Lung (tissue), 12 donors: Measurements from ENCODE around the gene DCUN1D1. TPM values are rescaled to one million over a fixed set of nuclear protein-coding genes. Genes with fewer than 3 reads are reported as not detected.

ENCODE experiments used
- ATAC-seq: fragments of 200-7000 bp; cut with Tn5 transposase; one replicate; pipeline ENCODE4 v1.9.1; 2020; ENCODE audit warnings: moderate number of reproducible peaks; ENCODE audit not compliant: insufficient read depth, low FRiP score
- DNase-seq, 3 donors: peaks; one replicate each; pipeline ENCODE4 v3.0.0-alpha.2; 2013 to 2017
- H3K27ac ChIP-seq, 2 donors: one replicate each; pipeline ENCODE4 v1.5.1; 2013; ENCODE audit warnings: mild to moderate bottlenecking in 2 of 2, moderate library complexity in 2 of 2, control low read depth in 1 of 2, inconsistent platforms in 1 of 2, low read depth in 1 of 2, low read length in 1 of 2
- H3K27me3 ChIP-seq, 3 donors: one replicate each; pipeline ENCODE4 v1.5.1; 2013; ENCODE audit warnings: low read length in 2 of 3; ENCODE audit not compliant: control insufficient read depth in 3 of 3, insufficient read depth in 3 of 3
- H3K36me3 ChIP-seq, 4 donors: one replicate each; pipeline ENCODE4 v1.5.1; 2013; ENCODE audit warnings: low read length in 4 of 4, mild to moderate bottlenecking in 1 of 4, moderate library complexity in 1 of 4; ENCODE audit not compliant: control insufficient read depth in 4 of 4, insufficient read depth in 4 of 4
- H3K4me1 ChIP-seq, 5 donors: one replicate each; pipeline ENCODE4 v1.5.1; 2013; ENCODE audit warnings: low read length in 5 of 5, mild to moderate bottlenecking in 2 of 5, moderate library complexity in 1 of 5; ENCODE audit not compliant: control insufficient read depth in 5 of 5, insufficient read depth in 5 of 5
- H3K4me3 ChIP-seq: one replicate; pipeline ENCODE4 v1.5.1; 2013; ENCODE audit warnings: mild to moderate bottlenecking, control low read depth, moderate library complexity
- H3K9ac ChIP-seq, 2 donors: one replicate each; pipeline ENCODE4 v1.5.1; 2013; ENCODE audit warnings: low read length in 2 of 2, control low read depth in 1 of 2; ENCODE audit not compliant: insufficient read depth in 1 of 2
- H3K9me3 ChIP-seq, 4 donors: one replicate each; pipeline ENCODE4 v1.5.1; 2013; ENCODE audit warnings: low read length in 3 of 4, mild to moderate bottlenecking in 1 of 4, moderate library complexity in 1 of 4; ENCODE audit not compliant: control insufficient read depth in 4 of 4, insufficient read depth in 3 of 4
- WGBS, 2 donors: extraction: QIAGEN DNeasy Blood & Tissue Kit; methylation state at CpG; one replicate each; pipeline ENCODE4 v1.1.7; 2013; 5-methylcytosine and 5-hydroxymethylcytosine counted together
- polyA plus RNA-seq, 2 donors: library from polyadenylated mRNA; stranded (reverse); fragments of 200-250 nt; gene quantifications; one replicate each; pipeline ENCODE4 v1.2.1, GENCODE V29; 2013
- total RNA-seq, 2 donors: library from RNA; depleted of rRNA in 1 of 2; stranded (reverse); fragments of >200 nt in 1 of 2; gene quantifications; one replicate each; pipeline ENCODE4 v1.2.1, GENCODE V29; 2014 to 2021
- TF ChIP-seq, protein P1 (sequence below): IDR thresholded peaks from 2 replicates; pipeline ENCODE4 v1.5.1; 2012; ENCODE audit warnings: mild to moderate bottlenecking; ENCODE audit errors: control extremely low read depth, extremely low read depth
- donor health status: control.
- donor health status: control.
- donor health status: Bipolar disorder and iron deficiency.
- donor health status: healthy.
- donor health status: DM: yes; HTN: yes; CAD: no.

The DCUN1D1 gene
- total and polyA plus RNA-seq, 4 donors, result 6.8 to 54.7 (median 23.5) TPM

GRCh38 chr3:182891364-182891763 is 89.0 kb downstream of the DCUN1D1 start:
- no peak overlapping the region for H3K4me3 ChIP-seq
- no peak overlapping the region for H3K27ac ChIP-seq
- no peak for ATAC-seq
- WGBS, 2 donors, result 100% methylated on average over 1 of the region's 1 CpG
- H3K27me3 ChIP-seq, result no peaks in the 10 kb centered on the region
- H3K36me3 ChIP-seq, result peaks cover 4 to 25% (median 21%) of the 10 kb centered on the region in 4 donors
- TF ChIP-seq, protein P1, sequence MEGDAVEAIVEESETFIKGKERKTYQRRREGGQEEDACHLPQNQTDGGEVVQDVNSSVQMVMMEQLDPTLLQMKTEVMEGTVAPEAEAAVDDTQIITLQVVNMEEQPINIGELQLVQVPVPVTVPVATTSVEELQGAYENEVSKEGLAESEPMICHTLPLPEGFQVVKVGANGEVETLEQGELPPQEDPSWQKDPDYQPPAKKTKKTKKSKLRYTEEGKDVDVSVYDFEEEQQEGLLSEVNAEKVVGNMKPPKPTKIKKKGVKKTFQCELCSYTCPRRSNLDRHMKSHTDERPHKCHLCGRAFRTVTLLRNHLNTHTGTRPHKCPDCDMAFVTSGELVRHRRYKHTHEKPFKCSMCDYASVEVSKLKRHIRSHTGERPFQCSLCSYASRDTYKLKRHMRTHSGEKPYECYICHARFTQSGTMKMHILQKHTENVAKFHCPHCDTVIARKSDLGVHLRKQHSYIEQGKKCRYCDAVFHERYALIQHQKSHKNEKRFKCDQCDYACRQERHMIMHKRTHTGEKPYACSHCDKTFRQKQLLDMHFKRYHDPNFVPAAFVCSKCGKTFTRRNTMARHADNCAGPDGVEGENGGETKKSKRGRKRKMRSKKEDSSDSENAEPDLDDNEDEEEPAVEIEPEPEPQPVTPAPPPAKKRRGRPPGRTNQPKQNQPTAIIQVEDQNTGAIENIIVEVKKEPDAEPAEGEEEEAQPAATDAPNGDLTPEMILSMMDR, result no peak
- H3K9me3 ChIP-seq, result no peaks in the 10 kb centered on the region
- no peaks in the 10 kb centered on the region for H3K4me1 ChIP-seq
- no peak overlapping the region for H3K9ac ChIP-seq
- DNase-seq, result no peak

DNA sequence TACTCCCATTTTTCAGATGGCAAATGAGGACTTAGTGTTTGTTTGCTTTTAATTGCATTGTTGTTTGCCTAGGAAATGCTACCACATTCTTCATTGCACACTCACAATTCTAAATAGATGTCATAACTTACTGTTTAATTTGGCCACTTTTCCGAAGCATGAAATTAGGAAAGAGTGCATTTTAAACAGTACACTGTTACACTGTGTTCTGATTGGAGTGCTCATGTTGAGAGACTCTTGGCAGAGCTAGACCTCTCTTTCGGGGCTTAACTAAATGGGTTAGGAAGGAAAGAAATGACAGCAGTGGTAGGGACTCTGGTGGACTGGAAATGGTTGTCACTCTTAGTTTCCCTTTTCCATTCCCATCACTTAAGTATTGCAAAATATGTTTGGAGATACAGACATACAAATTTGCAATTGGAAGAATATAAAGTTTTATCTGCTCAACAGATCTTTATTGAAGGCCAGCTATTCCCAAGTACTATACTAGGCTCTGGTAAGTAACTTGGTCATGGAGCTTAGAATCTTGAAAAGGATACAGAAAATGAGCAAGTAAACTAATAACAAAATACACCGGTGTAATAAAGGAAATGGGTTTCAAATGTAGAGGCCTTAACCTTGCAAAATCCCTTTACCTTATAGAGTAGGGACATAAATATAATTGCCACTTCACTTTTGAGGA is 90.2 kb downstream of the DCUN1D1 start:
- Histone ChIP-seq H3K4me1 (no peaks in the 10 kb centered on the region), H3K9ac (no peak overlapping the region), H3K36me3 (peaks cover 4 to 25% (median 19%) of the 10 kb centered on the region in 4 donors), H3K27ac (no peak overlapping the region), H3K27me3 (no peaks in the 10 kb centered on the region), H3K9me3 (no peaks in the 10 kb centered on the region), H3K4me3 (no peak overlapping the region)
- DNase-seq (no peak), ATAC-seq (peak; percentile 56)
- TF ChIP-seq, protein P1, result no peak
- 64 to 88% methylated on average over 3 of the region's 3 CpGs for WGBS, 2 donors

Other genes with a start within 250 kb of the DCUN1D1 start
- 100 to 1,000 TPM in 1 of 2 donors, 10 to 100 TPM in 1; 55.0 to 111 TPM for gene ATP11B, start 187.0 kb downstream of the DCUN1D1 start, total RNA-seq
- 10 to 100 TPM in 1 of 2 donors, 1 to 10 TPM in 1; 8.3 to 24.3 TPM for gene ATP11B, start 187.0 kb downstream of the DCUN1D1 start, polyA plus RNA-seq
- 10 to 100 TPM; 62.3 to 65.0 TPM for gene MCCC1, start 119.0 kb upstream of the DCUN1D1 start, total RNA-seq
- 100 to 1,000 TPM in 1 of 2 donors, 10 to 100 TPM in 1; 21.7 to 126 TPM for gene MCCC1, start 119.0 kb upstream of the DCUN1D1 start, polyA plus RNA-seq
- 100 to 1,000 TPM; 220 to 243 TPM for gene LAMP3, start 182.2 kb upstream of the DCUN1D1 start, total RNA-seq
- 100 to 1,000 TPM; 162 to 257 TPM for gene LAMP3, start 182.2 kb upstream of the DCUN1D1 start, polyA plus RNA-seq